GM10248 (cell line): ENCODE data around the gene MRNIP.
"Not testable (repeated sequence)": the region's sequence is repeated elsewhere in the genome, so short reads cannot be mapped to it uniquely, and the experiment has no call there.

Source experiments
- CTCF ChIA-PET: fragments of 300-600 bp; sonication (Branson Sonifier 250); formaldehyde crosslinking; extraction: SDS; loops from one replicate; lab custom pipeline; 2021; ENCODE audit warnings: antibody characterized with exemption; lab: Yijun Ruan, JAX
- POLR2A ChIA-PET: fragments of 350-650 bp; sonication (Branson Sonifier 250); formaldehyde crosslinking; extraction: SDS; loops from one replicate; lab custom pipeline; 2020; ENCODE audit warnings: antibody characterized with exemption; lab: Yijun Ruan, JAX
- DNase-seq: peaks from one replicate; pipeline ENCODE4 v3.0.0; 2012; ENCODE audit errors: extremely low spot score
- CTCF ChIP-seq: IDR thresholded peaks from 2 replicates; pipeline ENCODE4 v1.5.1; 2012; ENCODE audit warnings: mild to moderate bottlenecking, low read depth; ENCODE audit errors: extremely low read depth, missing control alignments, control extremely low read depth

The MRNIP gene

GRCh38 chr5:179791881-179792611 is 66.6 kb downstream of the MRNIP start:
- CTCF ChIA-PET, result interaction anchor here (1.0 to 1.8 kb wide), 4 partner anchors 10 to 63 kb away, joined by 3 to 9 read pairs (median 4); no protein-coding TSS in a partner anchor

DNA sequence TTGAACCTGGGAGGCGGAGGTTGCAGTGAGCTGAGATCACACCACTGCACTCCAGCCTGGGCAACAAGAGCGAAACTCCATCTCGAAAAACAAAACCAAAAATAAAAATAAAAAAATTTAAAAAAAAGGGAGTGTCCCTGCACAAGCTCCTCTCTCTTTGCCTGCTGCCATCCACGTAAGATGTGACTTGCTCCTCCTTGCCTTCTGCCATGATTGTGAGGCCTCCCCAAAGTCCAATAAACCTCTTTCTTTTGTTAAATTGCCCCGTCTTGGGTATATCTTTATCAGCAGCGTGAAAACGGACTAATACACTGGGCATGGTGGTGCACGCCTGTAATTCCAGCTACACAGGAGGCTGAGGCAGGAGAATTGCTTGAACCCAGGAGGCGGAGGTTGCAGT is 69.3 kb downstream of the MRNIP start:
- POLR2A ChIA-PET, DNase-seq: not testable (repeated sequence)
- CTCF ChIA-PET, result interaction anchor here (0.8 to 1.4 kb wide), 4 partner anchors 12 to 38 kb away, joined by 3 to 6 read pairs (median 4); no protein-coding TSS in a partner anchor

More at GRCh38 chr5:179791881-179792611, 66.6 kb downstream of the MRNIP start:
- POLR2A ChIA-PET, result no interaction called here
- DNase-seq, result no peak
- TF ChIP-seq CTCF, result no peak

- DNase-seq, result no peak
- CTCF ChIA-PET, result interaction anchor here (1.3 to 4.2 kb wide), 5 partner anchors 9 to 120 kb away, joined by 3 to 14 read pairs (median 4); no protein-coding TSS in a partner anchor
- POLR2A ChIA-PET, result no interaction called here
- no peak for TF ChIP-seq CTCF
Measured at GRCh38 chr5:179788193-179788854, 70.3 kb downstream of the MRNIP start.
